Panc1 (cell line): ENCODE data around the gene CSMD2. TPM values are rescaled to one million over a fixed set of nuclear protein-coding genes. Genes with fewer than 3 reads are reported as not detected.

Experiments used
- ATAC-seq: fragments of 200-7000 bp; cut with Tn5 transposase; 2 replicates; pipeline ENCODE4 v1.9.1; 2020; ENCODE audit warnings: mild to moderate bottlenecking, moderate library complexity
- BruUV-seq: library from RNA; stranded (reverse); fragments of 400-500 nt; replicated peaks from 2 replicates; lab custom pipeline; 2021; lab: Mats Ljungman, UMichigan
- CTCF ChIA-PET: fragments of 300-600 bp; sonication (Branson Sonifier 250); formaldehyde crosslinking; loops from one replicate; lab custom pipeline; 2022; ENCODE audit warnings: antibody characterized with exemption; lab: Charles Lee
- POLR2A ChIA-PET: fragments of 300-600 bp; sonication (Branson Sonifier 250); formaldehyde crosslinking; loops from one replicate; lab custom pipeline; 2022; ENCODE audit warnings: antibody characterized with exemption; lab: Charles Lee
- DNase-seq: peaks from one replicate; pipeline ENCODE4 v3.0.0-alpha.2; 2010; ENCODE audit warnings: low read depth, low spot score
- H3K27ac ChIP-seq: 2 replicates; pipeline ENCODE4 v1.5.1; 2011; ENCODE audit warnings: mild to moderate bottlenecking, low read length, inconsistent platforms
- H3K27me3 ChIP-seq: fragments of 200-500 bp; sonication (Bioruptor generic); 2 replicates; pipeline ENCODE4 v1.6.0; 2014; ENCODE audit warnings: low read length, inconsistent platforms; ENCODE audit not compliant: control insufficient read depth, insufficient read depth
- H3K36me3 ChIP-seq: fragments of 200-500 bp; sonication (Bioruptor generic); 2 replicates; pipeline ENCODE4 v1.5.1; 2014; ENCODE audit warnings: inconsistent platforms, mild to moderate bottlenecking, low read length, moderate library complexity; ENCODE audit not compliant: control insufficient read depth, insufficient read depth
- H3K4me1 ChIP-seq: 2 replicates; pipeline ENCODE4 v1.5.1; 2011; ENCODE audit warnings: inconsistent platforms, mild to moderate bottlenecking, low read length, moderate library complexity; ENCODE audit not compliant: control insufficient read depth, insufficient read depth
- H3K4me3 ChIP-seq, 2 experiments: 2 replicates each; pipeline ENCODE4 v1.5.1; 2011 to 2012; ENCODE audit warnings: low read depth in 2 of 2, low read length in 2 of 2, mild to moderate bottlenecking in 2 of 2, inconsistent platforms in 1 of 2, moderate library complexity in 1 of 2
- H3K9me3 ChIP-seq: fragments of 200-500 bp; sonication (Bioruptor generic); 2 replicates; pipeline ENCODE4 v1.5.1; 2014; ENCODE audit warnings: low read depth, mild to moderate bottlenecking, inconsistent platforms, low read length, moderate library complexity; ENCODE audit not compliant: control insufficient read depth, insufficient read depth
- POLR2AphosphoS5 ChIP-seq: IDR thresholded peaks from 2 replicates; pipeline ENCODE4 v1.6.1; 2012; ENCODE audit warnings: mild to moderate bottlenecking, low read depth, low read length, moderate library complexity
- SIN3A ChIP-seq: IDR thresholded peaks from 2 replicates; pipeline ENCODE4 v1.6.1; 2012; ENCODE audit warnings: low read depth, mild to moderate bottlenecking, low read length, moderate library complexity, borderline replicate concordance; ENCODE audit not compliant: insufficient read depth
- TCF7L2 ChIP-seq: IDR thresholded peaks from 2 replicates; pipeline ENCODE4 v1.6.1; 2011; ENCODE audit warnings: mild to moderate bottlenecking, low read depth, low read length, inconsistent platforms
- in situ Hi-C: cut with HindIII; loops from 2 replicates; pipeline ENCODE4 v1.10.0; 2016; ENCODE audit warnings: low sequenced_read_pairs, low pct_unique_long_range_greater_than_20kb
- intact Hi-C: fragments of 100-400 bp; cut with micrococcal nuclease; formaldehyde crosslinking; loops from one replicate; pipeline ENCODE4 v1.10.0; 2022; ENCODE audit not compliant: unreplicated experiment
- total RNA-seq: library from RNA; stranded (reverse); gene quantifications from one replicate; pipeline ENCODE4 v1.2.1, GENCODE V29; 2021; ENCODE audit not compliant: unreplicated experiment
- TF ChIP-seq, protein P1 (sequence below): fragments of 450-650 bp; IDR thresholded peaks from 2 replicates; pipeline ENCODE4 v1.5.1; 2017; ENCODE audit warnings: mild to moderate bottlenecking
- TF ChIP-seq, protein P2 (sequence below), 2 experiments: IDR thresholded peaks; 2 replicates each; pipeline ENCODE4 v1.6.1; 2011 to 2012; ENCODE audit warnings: low read depth in 2 of 2, control low read depth in 1 of 2, low read length in 1 of 2, mild to moderate bottlenecking in 1 of 2, moderate library complexity in 1 of 2; ENCODE audit not compliant: insufficient read depth in 1 of 2

The CSMD2 gene
- total RNA-seq, 1 experiment from 2014 or later, result not detected

GRCh38 chr1:33791251-33791650 is 373.8 kb downstream of the CSMD2 start:
- H3K36me3 ChIP-seq, result no peaks in the 10 kb centered on the region
- intact Hi-C loops (no loop called here), in situ Hi-C loops (no loop called here)
- peaks cover 2% of the 10 kb centered on the region; the same call in 1 of the 2 replicates for H3K27me3 ChIP-seq
- ATAC-seq (no peak), DNase-seq (no peak)
- CTCF ChIA-PET, result no interaction called here
- no peak overlapping the region for H3K27ac ChIP-seq
- TF ChIP-seq TCF7L2 (no peak), SIN3A (no peak), POLR2AphosphoS5 (no peak)
- H3K4me3 ChIP-seq, result no peak overlapping the region
- POLR2A ChIA-PET, result no interaction called here
- H3K4me1 ChIP-seq, result no peaks in the 10 kb centered on the region
- no peaks in the 10 kb centered on the region for H3K9me3 ChIP-seq
- BruUV-seq, result no TSS peak

DNA sequence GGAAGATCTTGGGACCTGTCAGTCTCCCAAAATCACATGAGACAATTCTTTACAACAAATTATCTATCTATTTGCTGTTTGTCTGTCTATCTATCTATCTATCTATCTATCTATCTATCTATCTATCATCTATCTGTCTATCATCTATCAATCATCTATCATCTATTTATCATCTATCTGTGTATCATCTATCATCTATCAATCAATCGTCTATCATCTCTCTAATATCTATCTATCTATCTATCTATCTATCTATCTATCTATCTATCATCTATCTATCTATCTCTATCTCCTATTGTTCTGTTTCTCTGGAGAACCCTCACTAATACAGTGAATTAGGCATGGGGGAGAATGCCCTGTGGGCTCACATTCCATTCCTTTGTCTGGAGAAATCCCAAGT is 374.5 kb downstream of the CSMD2 start:
- CTCF ChIA-PET, result no interaction called here
- H3K4me3 ChIP-seq, result no peak overlapping the region
- H3K36me3 ChIP-seq, result no peaks in the 10 kb centered on the region
- intact Hi-C loops, result no loop called here
- H3K9me3 ChIP-seq, result no peaks in the 10 kb centered on the region
- H3K27me3 ChIP-seq, result peaks cover 6% of the 10 kb centered on the region; the same call in 1 of the 2 replicates
- in situ Hi-C loops, result no loop called here
- ATAC-seq (no peak), DNase-seq (no peak)
- no peaks in the 10 kb centered on the region for H3K4me1 ChIP-seq
- H3K27ac ChIP-seq, result no peak overlapping the region
- TF ChIP-seq, protein P1, sequence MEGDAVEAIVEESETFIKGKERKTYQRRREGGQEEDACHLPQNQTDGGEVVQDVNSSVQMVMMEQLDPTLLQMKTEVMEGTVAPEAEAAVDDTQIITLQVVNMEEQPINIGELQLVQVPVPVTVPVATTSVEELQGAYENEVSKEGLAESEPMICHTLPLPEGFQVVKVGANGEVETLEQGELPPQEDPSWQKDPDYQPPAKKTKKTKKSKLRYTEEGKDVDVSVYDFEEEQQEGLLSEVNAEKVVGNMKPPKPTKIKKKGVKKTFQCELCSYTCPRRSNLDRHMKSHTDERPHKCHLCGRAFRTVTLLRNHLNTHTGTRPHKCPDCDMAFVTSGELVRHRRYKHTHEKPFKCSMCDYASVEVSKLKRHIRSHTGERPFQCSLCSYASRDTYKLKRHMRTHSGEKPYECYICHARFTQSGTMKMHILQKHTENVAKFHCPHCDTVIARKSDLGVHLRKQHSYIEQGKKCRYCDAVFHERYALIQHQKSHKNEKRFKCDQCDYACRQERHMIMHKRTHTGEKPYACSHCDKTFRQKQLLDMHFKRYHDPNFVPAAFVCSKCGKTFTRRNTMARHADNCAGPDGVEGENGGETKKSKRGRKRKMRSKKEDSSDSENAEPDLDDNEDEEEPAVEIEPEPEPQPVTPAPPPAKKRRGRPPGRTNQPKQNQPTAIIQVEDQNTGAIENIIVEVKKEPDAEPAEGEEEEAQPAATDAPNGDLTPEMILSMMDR, result no peak
- TF ChIP-seq SIN3A (no peak), TCF7L2 (no peak)
- BruUV-seq, result no TSS peak
- POLR2A ChIA-PET, result no interaction called here

DNA sequence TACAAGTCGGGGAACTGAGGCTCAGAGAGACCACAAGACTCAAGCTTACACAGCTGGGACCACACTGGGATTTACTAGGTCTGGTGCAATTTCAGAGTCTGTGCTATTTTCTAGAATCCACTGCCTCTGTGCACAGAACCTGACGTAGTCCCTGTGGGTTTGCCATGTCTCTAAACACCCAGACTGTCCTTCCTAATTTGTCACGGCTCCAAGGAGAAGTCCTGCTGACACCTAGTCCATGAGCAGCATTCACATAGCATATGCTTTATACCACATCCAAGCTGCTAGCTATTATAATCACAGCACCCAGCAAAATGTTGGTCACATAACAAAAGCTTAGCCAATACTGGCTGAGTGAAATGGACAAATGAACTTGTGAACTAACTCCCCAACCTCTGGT is 380.2 kb downstream of the CSMD2 start:
- CTCF ChIA-PET, result no interaction called here
- Histone ChIP-seq H3K4me1 (no peaks in the 10 kb centered on the region), H3K27me3 (peaks cover 11% of the 10 kb centered on the region; the same call in 1 of the 2 replicates), H3K36me3 (no peaks in the 10 kb centered on the region), H3K27ac (no peak overlapping the region), H3K4me3 (no peak overlapping the region), H3K9me3 (no peaks in the 10 kb centered on the region)
- TF ChIP-seq POLR2AphosphoS5 (no peak), SIN3A (no peak), TCF7L2 (no peak)
- TF ChIP-seq, protein P1, result no peak
- TF ChIP-seq, protein P2, sequence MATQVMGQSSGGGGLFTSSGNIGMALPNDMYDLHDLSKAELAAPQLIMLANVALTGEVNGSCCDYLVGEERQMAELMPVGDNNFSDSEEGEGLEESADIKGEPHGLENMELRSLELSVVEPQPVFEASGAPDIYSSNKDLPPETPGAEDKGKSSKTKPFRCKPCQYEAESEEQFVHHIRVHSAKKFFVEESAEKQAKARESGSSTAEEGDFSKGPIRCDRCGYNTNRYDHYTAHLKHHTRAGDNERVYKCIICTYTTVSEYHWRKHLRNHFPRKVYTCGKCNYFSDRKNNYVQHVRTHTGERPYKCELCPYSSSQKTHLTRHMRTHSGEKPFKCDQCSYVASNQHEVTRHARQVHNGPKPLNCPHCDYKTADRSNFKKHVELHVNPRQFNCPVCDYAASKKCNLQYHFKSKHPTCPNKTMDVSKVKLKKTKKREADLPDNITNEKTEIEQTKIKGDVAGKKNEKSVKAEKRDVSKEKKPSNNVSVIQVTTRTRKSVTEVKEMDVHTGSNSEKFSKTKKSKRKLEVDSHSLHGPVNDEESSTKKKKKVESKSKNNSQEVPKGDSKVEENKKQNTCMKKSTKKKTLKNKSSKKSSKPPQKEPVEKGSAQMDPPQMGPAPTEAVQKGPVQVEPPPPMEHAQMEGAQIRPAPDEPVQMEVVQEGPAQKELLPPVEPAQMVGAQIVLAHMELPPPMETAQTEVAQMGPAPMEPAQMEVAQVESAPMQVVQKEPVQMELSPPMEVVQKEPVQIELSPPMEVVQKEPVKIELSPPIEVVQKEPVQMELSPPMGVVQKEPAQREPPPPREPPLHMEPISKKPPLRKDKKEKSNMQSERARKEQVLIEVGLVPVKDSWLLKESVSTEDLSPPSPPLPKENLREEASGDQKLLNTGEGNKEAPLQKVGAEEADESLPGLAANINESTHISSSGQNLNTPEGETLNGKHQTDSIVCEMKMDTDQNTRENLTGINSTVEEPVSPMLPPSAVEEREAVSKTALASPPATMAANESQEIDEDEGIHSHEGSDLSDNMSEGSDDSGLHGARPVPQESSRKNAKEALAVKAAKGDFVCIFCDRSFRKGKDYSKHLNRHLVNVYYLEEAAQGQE (IDR thresholded peaks at IDR 0.05; ENCODE audit: insufficient read depth in 1 of 2, low read depth in 2 of 2, low read length in 1 of 2), result no peak
- POLR2A ChIA-PET, result no interaction called here
- no peak for DNase-seq
- BruUV-seq, result no TSS peak
- in situ Hi-C loops (no loop called here), intact Hi-C loops (no loop called here)
- no peak for ATAC-seq
